Parathyroid adenoma (tissue), 2 donors: ENCODE data around the gene RRAGA.
"Not testable (repeated sequence)": the region's sequence is repeated elsewhere in the genome, so short reads cannot be mapped to it uniquely, and the experiment has no call there.

ENCODE experiments used
- H2AFZ ChIP-seq: fragments of 300-600 bp; sonication (generic); one replicate; pipeline ENCODE4 v1.7.0; 2017; ENCODE audit warnings: antibody characterized with exemption, mild to moderate bottlenecking
- H3K27ac ChIP-seq: fragments of 300-600 bp; sonication (generic); one replicate; pipeline ENCODE4 v1.7.0; 2017
- H3K27me3 ChIP-seq: fragments of 300-600 bp; sonication (generic); one replicate; pipeline ENCODE4 v1.7.0; 2017; ENCODE audit warnings: low read length; ENCODE audit not compliant: control insufficient read depth, insufficient read depth
- H3K36me3 ChIP-seq: fragments of 300-600 bp; sonication (generic); one replicate; pipeline ENCODE4 v1.7.0; 2017; ENCODE audit warnings: low read length; ENCODE audit not compliant: control insufficient read depth, insufficient read depth
- H3K4me1 ChIP-seq: fragments of 300-600 bp; sonication (generic); one replicate; pipeline ENCODE4 v1.7.0; 2017; ENCODE audit warnings: control low read depth
- H3K4me2 ChIP-seq: fragments of 300-600 bp; sonication (generic); one replicate; pipeline ENCODE4 v1.7.0; 2017; ENCODE audit warnings: low read length
- H3K4me3 ChIP-seq: fragments of 300-600 bp; sonication (generic); one replicate; pipeline ENCODE4 v1.7.0; 2017; ENCODE audit warnings: low read depth, low read length
- H3K79me2 ChIP-seq: fragments of 300-600 bp; sonication (generic); one replicate; pipeline ENCODE4 v1.7.0; 2017; ENCODE audit warnings: control low read depth
- H3K9ac ChIP-seq: fragments of 300-600 bp; sonication (generic); one replicate; pipeline ENCODE4 v1.7.0; 2017; ENCODE audit warnings: mild to moderate bottlenecking
- H3K9me3 ChIP-seq: fragments of 300-600 bp; sonication (generic); one replicate; pipeline ENCODE4 v1.7.0; 2017; ENCODE audit warnings: low read length; ENCODE audit not compliant: control insufficient read depth
- CTCF ChIP-seq: fragments of 300-600 bp; sonication (generic); IDR thresholded peaks from one replicate; pipeline ENCODE4 v1.7.0; 2017; ENCODE audit warnings: antibody characterized with exemption, mild to moderate bottlenecking
- donor health status: primary hyperparathyroidism.

RRAGA gene

GRCh38 chr9:19074229-19074628 is 25.0 kb downstream of the RRAGA start:
- no peaks in the 10 kb centered on the region for H3K4me1 ChIP-seq
- H3K36me3 ChIP-seq = no peaks in the 10 kb centered on the region
- H2AFZ ChIP-seq = no peak overlapping the region
- TF ChIP-seq CTCF = no peak
- H3K9me3 ChIP-seq = no peaks in the 10 kb centered on the region
- no peak overlapping the region for H3K4me2 ChIP-seq
- no peaks in the 10 kb centered on the region for H3K27me3 ChIP-seq
- H3K79me2 ChIP-seq = no peaks in the 10 kb centered on the region
- no peak overlapping the region for H3K9ac ChIP-seq
- no peak overlapping the region for H3K4me3 ChIP-seq
- H3K27ac ChIP-seq = no peak overlapping the region

- Histone ChIP-seq H3K4me1 (no peaks in the 10 kb centered on the region), H2AFZ (no peak overlapping the region), H3K36me3 (no peaks in the 10 kb centered on the region), H3K79me2 (no peaks in the 10 kb centered on the region), H3K4me3 (no peak overlapping the region), H3K4me2 (no peak overlapping the region), H3K9me3 (no peaks in the 10 kb centered on the region), H3K9ac (no peak overlapping the region), H3K27ac (no peak overlapping the region), H3K27me3 (no peaks in the 10 kb centered on the region)
- TF ChIP-seq CTCF = no peak
Observed at GRCh38 chr9:19074836-19075235, 25.6 kb downstream of the RRAGA start.

GRCh38 chr9:19085295-19085694 is 36.1 kb downstream of the RRAGA start:
- no peak overlapping the region for H3K4me3 ChIP-seq
- no peak for TF ChIP-seq CTCF
- no peaks in the 10 kb centered on the region for H3K9me3 ChIP-seq
- H3K4me2 ChIP-seq = no peak overlapping the region
- no peaks in the 10 kb centered on the region for H3K4me1 ChIP-seq
- H3K79me2 ChIP-seq = no peaks in the 10 kb centered on the region
- no peak overlapping the region for H2AFZ ChIP-seq
- H3K36me3 ChIP-seq = no peaks in the 10 kb centered on the region
- H3K27ac ChIP-seq = no peak overlapping the region
- H3K27me3 ChIP-seq = no peaks in the 10 kb centered on the region
- no peak overlapping the region for H3K9ac ChIP-seq

GRCh38 chr9:19087106-19088000 is 38.1 kb downstream of the RRAGA start:
- no peaks in the 10 kb centered on the region for H3K79me2 ChIP-seq
- no peak overlapping the region for H2AFZ ChIP-seq
- no peak overlapping the region for H3K27ac ChIP-seq
- no peaks in the 10 kb centered on the region for H3K27me3 ChIP-seq
- no peaks in the 10 kb centered on the region for H3K36me3 ChIP-seq
- no peak for TF ChIP-seq CTCF
- H3K4me2 ChIP-seq = no peak overlapping the region
- H3K9me3 ChIP-seq = no peaks in the 10 kb centered on the region
- H3K4me1 ChIP-seq = no peaks in the 10 kb centered on the region
- no peak overlapping the region for H3K9ac ChIP-seq
- H3K4me3 ChIP-seq = no peak overlapping the region

GRCh38 chr9:19097431-19097830 is 48.2 kb downstream of the RRAGA start:
- H3K9ac ChIP-seq, H3K27ac ChIP-seq, H3K27me3 ChIP-seq, H2AFZ ChIP-seq, H3K79me2 ChIP-seq, H3K4me3 ChIP-seq, H3K4me2 ChIP-seq, H3K9me3 ChIP-seq, H3K4me1 ChIP-seq, H3K36me3 ChIP-seq: not testable (repeated sequence)
